ELF-1 (cell line): ENCODE measurements around the gene CDH13.

Source experiments
- DNase-seq: peaks from one replicate; pipeline ENCODE4 v3.0.0-alpha.2; 2016; ENCODE audit warnings: low read depth, low spot score

CDH13 gene

GRCh38 chr16:83160287-83161020 lies 533.7 kb downstream of the CDH13 start:
- DNase-seq, result no peak

GRCh38 chr16:83162791-83163190 lies 536.0 kb downstream of the CDH13 start:
- no peak for DNase-seq

- no peak for DNase-seq
Measured at GRCh38 chr16:83164816-83165215, 538.0 kb downstream of the CDH13 start.

- no peak for DNase-seq
Measured at GRCh38 chr16:83171396-83171795, 544.6 kb downstream of the CDH13 start.

- no peak for DNase-seq
Measured at GRCh38 chr16:83174671-83175070, 547.9 kb downstream of the CDH13 start.

- no peak for DNase-seq
Measured at GRCh38 chr16:83176802-83177201, 550.0 kb downstream of the CDH13 start.

- DNase-seq, result no peak
Measured at GRCh38 chr16:83185902-83186301, 559.1 kb downstream of the CDH13 start.

GRCh38 chr16:83187405-83187804 lies 560.6 kb downstream of the CDH13 start:
- DNase-seq, result peak; percentile 3

GRCh38 chr16:83196796-83197195 lies 570.0 kb downstream of the CDH13 start:
- no peak for DNase-seq

GRCh38 chr16:83197450-83197849 lies 570.7 kb downstream of the CDH13 start:
- DNase-seq, result no peak

- DNase-seq, result no peak
Measured at GRCh38 chr16:83198977-83199376, 572.2 kb downstream of the CDH13 start.

- DNase-seq, result peak; percentile 36
Measured at GRCh38 chr16:83200005-83200779, 573.4 kb downstream of the CDH13 start.

GRCh38 chr16:83201748-83202147 lies 575.0 kb downstream of the CDH13 start:
- no peak for DNase-seq

- DNase-seq, result no peak
Measured at GRCh38 chr16:83205896-83206295, 579.1 kb downstream of the CDH13 start.

GRCh38 chr16:83206426-83206825 lies 579.7 kb downstream of the CDH13 start:
- no peak for DNase-seq

- DNase-seq, result no peak
Measured at GRCh38 chr16:83211711-83212110, 584.9 kb downstream of the CDH13 start.

- no peak for DNase-seq
Measured at GRCh38 chr16:83212301-83212841, 585.6 kb downstream of the CDH13 start.

- DNase-seq, result no peak
Measured at GRCh38 chr16:83214671-83215070, 587.9 kb downstream of the CDH13 start.

GRCh38 chr16:83215406-83216001 lies 588.7 kb downstream of the CDH13 start:
- peak; percentile 89 for DNase-seq

- DNase-seq, result no peak
Measured at GRCh38 chr16:83219285-83219684, 592.5 kb downstream of the CDH13 start.

GRCh38 chr16:83220066-83220465 lies 593.3 kb downstream of the CDH13 start:
- no peak for DNase-seq

- DNase-seq, result no peak
Measured at GRCh38 chr16:83224642-83225041, 597.9 kb downstream of the CDH13 start.
